T follicular helper cell (primary cell): ENCODE measurements around the gene UBXN1.
"Not testable (repeated sequence)": the region's sequence is repeated elsewhere in the genome, so short reads cannot be mapped to it uniquely, and the experiment has no call there.

ENCODE experiments used
- DNase-seq: peaks from one replicate; pipeline ENCODE4 v3.0.0-alpha.2; 2020; ENCODE audit warnings: low read depth

The UBXN1 gene

GRCh38 chr11:62671608-62672389 is 7.1 kb downstream of the UBXN1 start, which contains the start of the genes LBHD1 and UQCC3:
LBHD1 (minus strand) TSS chr11:62672267; CDS start chr11:62670031, 2,236 bp downstream.
UQCC3 (plus strand) TSS chr11:62671673; CDS start chr11:62671746, 73 bp downstream.
- DNase-seq, result peak; percentile 48

GRCh38 chr11:62671236-62671607 is 7.7 kb downstream of the UBXN1 start:
- no peak for DNase-seq

GRCh38 chr11:62669420-62670161 is 9.3 kb downstream of the UBXN1 start:
- no peak for DNase-seq

- no peak for DNase-seq
These were observed 11.4 kb downstream of the UBXN1 start for GRCh38 chr11:62667460-62667859.

GRCh38 chr11:62666259-62666926 is 12.5 kb downstream of the UBXN1 start:
- no peak for DNase-seq

GRCh38 chr11:62665599-62666258 is 13.1 kb downstream of the UBXN1 start:
- DNase-seq, result peak; percentile 38

GRCh38 chr11:62665075-62665598 is 13.7 kb downstream of the UBXN1 start, which contains the start of the genes C11orf98 and CSKMT:
C11orf98 (minus strand) TSS chr11:62665210; CDS start chr11:62665169, 41 bp downstream.
CSKMT (plus strand) TSS chr11:62665312; CDS start chr11:62665880, 568 bp downstream.
- DNase-seq, result peak; percentile 92

- peak; percentile 37 for DNase-seq
These were observed 14.3 kb downstream of the UBXN1 start for GRCh38 chr11:62664405-62665074.

- no peak for DNase-seq
These were observed 22.0 kb downstream of the UBXN1 start for GRCh38 chr11:62656796-62657429.

- DNase-seq, result no peak
These were observed 24.6 kb downstream of the UBXN1 start for GRCh38 chr11:62654297-62654696.

- DNase-seq, result peak; percentile 56
These were observed 26.5 kb downstream of the UBXN1 start for GRCh38 chr11:62652161-62653006.

GRCh38 chr11:62650283-62650682 is 28.6 kb downstream of the UBXN1 start:
- not testable (repeated sequence) for DNase-seq

- DNase-seq, result no peak
These were observed 29.4 kb downstream of the UBXN1 start for GRCh38 chr11:62649486-62649885.

- DNase-seq, result no peak
These were observed 29.9 kb downstream of the UBXN1 start for GRCh38 chr11:62648967-62649364.

GRCh38 chr11:62648185-62648966 is 30.5 kb downstream of the UBXN1 start:
- no peak for DNase-seq

- DNase-seq, result no peak
These were observed 31.3 kb downstream of the UBXN1 start for GRCh38 chr11:62647609-62648005.

GRCh38 chr11:62646825-62647608 is 31.9 kb downstream of the UBXN1 start:
- no peak for DNase-seq
